Skeletal muscle tissue (tissue), 4 donors: ENCODE results near the gene MYBPH. TPM values are rescaled to one million over a fixed set of nuclear protein-coding genes. Genes with fewer than 3 reads are reported as not detected.

Source experiments
- H3K27ac ChIP-seq: one replicate; pipeline ENCODE4 v1.7.0; 2013; ENCODE audit warnings: mild to moderate bottlenecking, low read depth, low read length, inconsistent platforms
- H3K27me3 ChIP-seq, 3 donors: one replicate each; pipeline ENCODE4 v1.7.0; 2013; ENCODE audit warnings: low read length in 3 of 3; ENCODE audit not compliant: control insufficient read depth in 3 of 3, insufficient read depth in 3 of 3
- H3K36me3 ChIP-seq, 3 donors: one replicate each; pipeline ENCODE4 v1.7.0; 2013; ENCODE audit warnings: low read length in 3 of 3; ENCODE audit not compliant: control insufficient read depth in 3 of 3, insufficient read depth in 3 of 3
- H3K4me1 ChIP-seq, 3 donors: one replicate each; pipeline ENCODE4 v1.7.0; 2013; ENCODE audit warnings: low read length in 3 of 3, mild to moderate bottlenecking in 3 of 3; ENCODE audit not compliant: control insufficient read depth in 3 of 3, insufficient read depth in 3 of 3
- H3K4me3 ChIP-seq, 3 donors: one replicate each; pipeline ENCODE4 v1.7.0; 2013; ENCODE audit warnings: low read length in 3 of 3
- H3K9ac ChIP-seq, 3 donors: one replicate each; pipeline ENCODE4 v1.7.0; 2013; ENCODE audit warnings: low read length in 3 of 3, mild to moderate bottlenecking in 3 of 3, moderate library complexity in 2 of 3, low read depth in 1 of 3
- H3K9me3 ChIP-seq, 3 donors: one replicate each; pipeline ENCODE4 v1.7.0; 2013; ENCODE audit warnings: low read length in 3 of 3; ENCODE audit not compliant: control insufficient read depth in 3 of 3
- total RNA-seq: library from RNA; depleted of rRNA; stranded (reverse); fragments of >200 nt; gene quantifications from one replicate; pipeline ENCODE4 v1.2.3, GENCODE V29; 2014
- donor health status: Osteomylitis.

The MYBPH gene
- total RNA-seq, 1 donor from 2014 or later: 27.7 TPM

DNA sequence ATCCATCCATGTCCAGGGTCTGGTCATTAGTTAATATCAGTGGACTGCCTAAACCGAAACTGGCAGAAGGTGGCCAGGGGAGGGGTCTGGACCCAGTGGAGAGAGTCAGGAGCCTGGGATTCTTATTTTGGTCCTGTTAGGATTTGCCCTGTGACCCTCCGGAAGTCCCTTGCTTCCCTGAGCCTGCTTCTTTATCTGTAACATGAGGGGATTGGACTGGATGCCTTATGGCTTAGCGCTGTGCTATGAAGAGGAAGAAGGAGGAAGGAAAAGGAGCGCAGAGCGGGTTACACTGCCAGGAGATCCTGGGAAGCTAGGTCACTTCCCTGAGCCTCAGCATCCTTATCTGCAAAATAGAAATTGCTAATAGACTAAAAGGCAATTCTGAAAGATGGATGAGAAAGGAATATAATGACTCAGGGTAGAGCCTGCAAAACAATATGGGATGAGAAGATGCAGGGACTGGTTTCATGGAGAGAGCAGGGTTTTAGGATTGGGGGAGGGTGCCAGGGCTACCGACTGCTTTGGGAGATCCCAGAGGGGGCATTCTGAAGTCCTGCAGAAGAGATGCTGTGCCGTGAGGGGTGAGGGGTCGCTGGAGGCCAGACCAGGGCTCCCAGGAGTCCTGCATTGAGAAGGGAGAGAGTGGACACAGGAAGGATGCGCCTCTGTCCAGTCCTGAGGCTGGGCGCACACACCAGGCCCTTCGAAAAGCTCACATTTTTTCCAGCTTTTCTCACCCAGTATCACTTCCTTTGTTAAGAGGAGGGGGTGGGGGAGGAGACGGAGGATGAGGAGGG lies 48.6 kb downstream of the MYBPH start:
- Histone ChIP-seq H3K9me3 (no peaks in the 10 kb centered on the region), H3K4me1 (peaks cover 35 to 50% (median 46%) of the 10 kb centered on the region in 3 donors), H3K27me3 (peaks cover 3 to 20% (median 6%) of the 10 kb centered on the region in 3 donors), H3K27ac (no peak overlapping the region), H3K9ac (peak overlapping the region in 1 of 3 donors; percentile 85), H3K36me3 (no peaks in the 10 kb centered on the region), H3K4me3 (peak overlapping the region in 2 of 3 donors; percentile 35 to 41)

DNA sequence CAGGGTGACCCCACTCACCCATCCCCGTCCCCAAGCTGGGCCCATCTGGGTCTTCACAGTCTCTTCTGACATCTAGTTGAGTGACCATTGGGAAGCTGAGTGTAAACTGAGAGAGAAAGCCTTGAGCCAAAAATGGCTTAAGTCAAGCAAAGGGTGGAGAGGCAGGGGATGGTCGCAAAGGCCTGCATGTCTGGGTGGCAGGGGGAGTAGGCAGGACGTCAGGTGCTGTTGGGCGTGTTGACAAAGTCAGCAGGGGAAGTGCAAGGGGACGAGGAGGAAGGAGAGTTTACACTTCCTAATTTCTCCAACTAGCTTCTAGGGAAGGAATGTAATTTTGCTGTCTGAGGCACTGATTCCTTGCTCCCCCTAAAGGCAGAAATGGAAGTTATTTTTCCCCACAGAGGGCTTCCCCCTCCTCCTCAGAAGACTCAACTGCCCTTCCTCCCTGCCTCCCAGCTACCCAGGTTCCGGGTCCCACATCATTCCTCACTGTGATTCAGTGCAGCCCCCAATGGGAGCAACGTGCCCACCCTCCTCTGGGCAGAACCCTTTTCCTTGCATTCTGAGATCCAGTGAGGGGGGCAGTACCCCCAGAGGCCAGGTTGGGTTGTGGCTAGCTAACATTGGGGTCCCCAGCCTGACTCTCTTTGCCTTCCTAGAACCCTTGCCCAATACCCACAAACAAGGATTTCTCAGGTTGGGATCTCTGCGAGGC lies 49.3 kb downstream of the MYBPH start:
- Histone ChIP-seq H3K27me3 (peaks cover 3 to 25% (median 11%) of the 10 kb centered on the region in 3 donors), H3K4me3 (no peak overlapping the region), H3K4me1 (peaks cover 35 to 50% (median 46%) of the 10 kb centered on the region in 3 donors), H3K27ac (no peak overlapping the region), H3K9ac (no peak overlapping the region), H3K36me3 (no peaks in the 10 kb centered on the region), H3K9me3 (no peaks in the 10 kb centered on the region)

DNA sequence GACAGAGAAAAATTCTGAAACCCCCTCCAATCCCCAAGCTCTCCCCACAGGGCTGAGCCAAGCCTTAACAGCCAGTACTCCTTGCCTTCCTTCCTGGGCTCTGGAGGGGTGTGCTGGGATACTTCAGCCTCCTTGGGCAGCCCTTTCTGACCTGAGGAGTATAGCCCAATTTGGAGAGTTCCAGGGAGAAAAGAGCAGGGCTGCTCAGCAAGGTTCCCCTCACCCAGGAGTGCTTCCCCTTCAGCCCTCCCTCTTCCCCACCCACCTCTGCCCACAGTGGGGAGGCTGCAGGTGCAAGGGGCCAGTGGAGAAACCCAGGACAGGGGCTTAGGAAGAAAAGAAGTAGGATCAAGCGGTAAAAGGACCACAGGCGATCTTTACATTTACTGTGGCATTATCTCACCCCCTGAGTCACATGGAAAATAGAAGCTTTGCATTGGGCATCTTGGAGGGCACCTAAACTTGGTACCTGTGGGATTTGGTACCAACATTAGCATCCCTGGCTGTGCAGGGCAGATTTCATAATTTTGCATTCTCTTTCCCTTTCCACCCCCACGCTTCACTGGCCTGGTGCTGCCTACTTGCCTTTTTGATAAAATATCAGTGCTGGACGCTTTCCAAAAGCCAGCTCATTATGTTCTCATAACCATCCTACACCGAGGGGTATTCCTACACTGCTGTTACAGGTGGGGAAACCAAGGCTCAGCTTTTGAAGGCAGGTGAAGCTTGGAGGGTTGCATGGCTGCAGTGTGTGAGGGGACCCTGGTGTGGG lies 50.9 kb downstream of the MYBPH start:
- Histone ChIP-seq H3K27ac (no peak overlapping the region), H3K4me3 (no peak overlapping the region), H3K36me3 (no peaks in the 10 kb centered on the region), H3K9ac (no peak overlapping the region), H3K4me1 (peaks cover 28 to 40% (median 38%) of the 10 kb centered on the region in 3 donors), H3K9me3 (no peaks in the 10 kb centered on the region), H3K27me3 (peaks cover 6 to 35% (median 19%) of the 10 kb centered on the region in 3 donors)

DNA sequence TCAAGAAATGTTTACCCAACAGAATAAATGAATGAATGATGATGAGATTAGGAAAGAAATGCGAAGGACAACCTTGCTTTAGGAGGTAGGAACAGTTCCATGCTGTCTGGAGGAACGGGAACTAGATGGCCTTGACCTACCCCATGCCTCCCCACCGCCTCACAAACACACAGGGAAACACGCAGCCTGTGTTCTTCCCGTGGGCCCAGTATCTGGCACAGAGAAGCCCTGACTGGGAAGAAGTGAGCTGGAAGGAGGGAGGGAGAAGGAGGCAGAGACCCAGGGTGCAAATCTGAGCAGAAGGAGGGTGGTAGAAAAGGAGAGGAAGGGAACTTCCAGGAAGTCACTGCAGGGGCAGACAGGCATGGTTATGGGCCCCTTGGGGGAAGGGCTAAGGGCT lies 51.6 kb downstream of the MYBPH start:
- peaks cover 7 to 35% (median 21%) of the 10 kb centered on the region in 3 donors for H3K27me3 ChIP-seq
- H3K36me3 ChIP-seq: no peaks in the 10 kb centered on the region
- no peak overlapping the region for H3K4me3 ChIP-seq
- H3K27ac ChIP-seq: no peak overlapping the region
- no peak overlapping the region for H3K9ac ChIP-seq
- no peaks in the 10 kb centered on the region for H3K9me3 ChIP-seq
- H3K4me1 ChIP-seq: peaks cover 21 to 32% (median 30%) of the 10 kb centered on the region in 3 donors

GRCh38 chr1:203122159-203122558 lies 53.5 kb downstream of the MYBPH start:
- no peak overlapping the region for H3K27ac ChIP-seq
- H3K36me3 ChIP-seq: no peaks in the 10 kb centered on the region
- H3K27me3 ChIP-seq: peaks cover 10 to 42% (median 27%) of the 10 kb centered on the region in 3 donors
- no peak overlapping the region for H3K9ac ChIP-seq
- H3K9me3 ChIP-seq: no peaks in the 10 kb centered on the region
- peaks cover 12 to 28% (median 25%) of the 10 kb centered on the region in 3 donors for H3K4me1 ChIP-seq
- H3K4me3 ChIP-seq: no peak overlapping the region

DNA sequence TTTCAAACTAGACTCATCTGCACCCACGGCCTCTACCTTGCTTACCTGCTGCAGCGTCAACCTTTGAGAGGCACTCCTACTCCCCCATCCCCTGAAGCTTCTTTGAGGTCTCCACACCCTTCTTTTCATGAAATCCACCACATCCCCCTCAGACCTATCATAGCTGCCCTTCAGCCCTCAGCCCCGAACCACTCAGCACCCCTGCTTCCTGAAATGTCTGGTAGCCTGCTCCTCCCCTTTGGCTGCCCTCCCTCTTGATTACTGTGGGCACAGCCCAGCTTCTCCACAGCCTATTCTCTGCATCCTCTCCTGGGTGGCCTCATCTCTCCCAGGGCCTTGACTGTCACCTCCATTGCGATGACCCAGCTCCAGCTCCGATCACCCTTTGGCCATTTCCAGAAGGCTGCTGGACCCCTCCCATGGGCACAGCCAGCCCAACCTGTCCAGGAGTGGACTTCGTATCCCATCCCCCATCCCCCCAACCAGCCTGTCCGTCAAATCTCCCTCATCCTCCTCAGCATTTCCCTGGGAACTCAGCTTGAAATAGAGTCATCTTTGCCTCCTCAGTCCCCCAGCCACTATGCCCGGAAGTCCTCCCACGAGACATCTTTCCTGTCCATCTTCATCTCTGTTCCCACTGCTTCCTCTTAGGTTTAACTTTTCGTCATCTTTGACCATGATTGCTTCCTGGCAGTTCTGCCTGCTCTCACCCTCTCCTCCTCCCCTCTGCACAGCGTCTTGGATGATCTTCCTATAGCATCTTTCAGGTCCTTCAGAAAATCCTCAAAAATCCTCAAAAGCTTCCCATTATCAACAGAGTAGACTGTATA lies 54.2 kb downstream of the MYBPH start:
- Histone ChIP-seq H3K9me3 (no peaks in the 10 kb centered on the region), H3K27me3 (peaks cover 10 to 42% (median 25%) of the 10 kb centered on the region in 3 donors), H3K9ac (no peak overlapping the region), H3K4me3 (no peak overlapping the region), H3K4me1 (peaks cover 11 to 26% (median 21%) of the 10 kb centered on the region in 3 donors), H3K36me3 (no peaks in the 10 kb centered on the region), H3K27ac (no peak overlapping the region)

DNA sequence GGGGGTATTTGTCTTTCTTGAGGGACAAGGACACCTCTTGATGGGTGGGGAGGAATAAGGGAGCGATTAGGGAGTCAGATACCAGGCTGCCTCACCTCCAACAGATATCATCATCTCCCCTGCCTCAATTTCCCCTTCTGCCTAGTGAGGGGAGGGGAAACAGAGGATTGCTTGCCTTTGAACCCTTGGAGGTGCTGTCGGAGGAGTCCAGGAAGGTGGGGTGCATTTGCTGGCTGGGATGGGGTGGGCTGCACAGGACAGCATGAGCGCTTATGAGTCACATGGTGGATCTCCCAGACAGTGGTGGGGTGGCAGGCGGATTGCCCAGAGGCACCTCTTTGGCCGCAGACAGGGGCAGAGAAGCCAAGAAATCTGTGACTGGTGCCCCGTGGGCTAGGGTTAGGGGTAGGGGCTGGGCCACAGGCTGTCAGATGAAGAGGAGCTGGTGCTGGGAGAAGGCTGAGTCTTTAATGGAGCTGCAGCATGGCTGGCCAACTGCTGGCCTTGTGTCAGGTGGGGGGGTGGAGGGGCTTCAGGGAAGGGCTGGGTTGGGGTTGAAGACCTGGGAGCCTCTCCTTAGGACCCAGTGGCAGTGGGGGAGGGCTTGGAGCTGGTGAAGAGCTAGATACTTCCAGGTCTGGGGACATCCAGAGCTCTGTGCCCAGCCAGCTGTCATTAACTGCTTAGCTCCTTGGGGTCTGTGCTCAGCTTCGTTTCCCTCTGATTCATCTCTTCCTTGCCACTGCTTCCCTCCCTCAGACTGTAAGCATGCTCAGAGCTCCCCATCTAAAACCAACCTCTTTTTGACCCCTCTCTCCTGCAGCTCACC lies 55.1 kb downstream of the MYBPH start:
- Histone ChIP-seq H3K27me3 (peaks cover 7 to 39% (median 28%) of the 10 kb centered on the region in 3 donors), H3K9ac (no peak overlapping the region), H3K36me3 (no peaks in the 10 kb centered on the region), H3K4me1 (peaks cover 16 to 24% (median 20%) of the 10 kb centered on the region in 3 donors), H3K27ac (no peak overlapping the region), H3K9me3 (no peaks in the 10 kb centered on the region), H3K4me3 (no peak overlapping the region)
